HT-29 (cell line): ENCODE measurements around the gene CAMTA1. TPM values are rescaled to one million over a fixed set of nuclear protein-coding genes. Genes with fewer than 3 reads are reported as not detected.

Experiments used
- DNase-seq: peaks from one replicate; pipeline ENCODE4 v3.0.0-alpha.2; 2015; ENCODE audit warnings: low spot score
- total RNA-seq: library from RNA; depleted of rRNA; stranded (reverse); fragments of >200 nt; shearing (Covaris generic); gene quantifications from 2 replicates; pipeline ENCODE4 v1.2.3, GENCODE V29; 2014

Gene CAMTA1
- total RNA-seq, 1 experiment from 2014 or later: 62.2 TPM

DNA sequence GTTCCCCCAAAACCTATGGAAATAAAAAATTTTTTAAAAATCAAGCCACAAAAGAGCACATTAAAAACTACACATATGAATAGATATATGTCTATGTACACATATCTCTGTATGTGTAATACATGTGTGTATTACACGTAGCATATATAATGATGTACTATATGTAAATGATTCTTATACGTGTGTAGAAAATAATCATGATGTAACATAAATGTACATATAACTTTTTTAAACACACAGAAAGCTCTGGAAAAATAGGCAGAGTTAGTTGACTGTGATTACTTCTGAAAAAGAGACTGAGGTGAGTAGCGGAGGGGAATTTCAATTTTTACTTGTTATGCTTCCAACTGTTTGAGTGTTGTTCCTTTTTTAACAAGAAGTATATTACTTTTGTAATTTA lies 405.0 kb downstream of the CAMTA1 start:
- no peak for DNase-seq

DNA sequence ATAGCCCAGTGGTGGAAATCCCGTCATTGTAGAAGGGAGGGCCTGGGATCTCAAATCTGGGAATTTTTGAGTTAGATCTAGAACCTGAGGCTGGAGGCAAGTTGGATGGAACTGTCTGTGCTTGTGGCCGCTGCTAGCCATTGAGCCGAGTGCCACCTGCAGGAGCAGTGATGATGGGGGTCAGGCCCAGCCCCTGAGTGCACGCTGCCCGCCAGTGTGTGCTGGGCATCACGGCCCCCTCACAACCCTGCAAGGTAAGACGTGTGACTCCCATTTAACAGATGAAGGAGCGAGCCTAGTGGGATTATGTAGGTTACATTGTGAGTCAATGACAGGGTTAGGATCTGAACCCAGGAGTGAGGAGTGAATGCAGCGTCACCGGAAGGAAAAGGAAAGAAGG lies 407.2 kb downstream of the CAMTA1 start:
- DNase-seq: no peak

DNA sequence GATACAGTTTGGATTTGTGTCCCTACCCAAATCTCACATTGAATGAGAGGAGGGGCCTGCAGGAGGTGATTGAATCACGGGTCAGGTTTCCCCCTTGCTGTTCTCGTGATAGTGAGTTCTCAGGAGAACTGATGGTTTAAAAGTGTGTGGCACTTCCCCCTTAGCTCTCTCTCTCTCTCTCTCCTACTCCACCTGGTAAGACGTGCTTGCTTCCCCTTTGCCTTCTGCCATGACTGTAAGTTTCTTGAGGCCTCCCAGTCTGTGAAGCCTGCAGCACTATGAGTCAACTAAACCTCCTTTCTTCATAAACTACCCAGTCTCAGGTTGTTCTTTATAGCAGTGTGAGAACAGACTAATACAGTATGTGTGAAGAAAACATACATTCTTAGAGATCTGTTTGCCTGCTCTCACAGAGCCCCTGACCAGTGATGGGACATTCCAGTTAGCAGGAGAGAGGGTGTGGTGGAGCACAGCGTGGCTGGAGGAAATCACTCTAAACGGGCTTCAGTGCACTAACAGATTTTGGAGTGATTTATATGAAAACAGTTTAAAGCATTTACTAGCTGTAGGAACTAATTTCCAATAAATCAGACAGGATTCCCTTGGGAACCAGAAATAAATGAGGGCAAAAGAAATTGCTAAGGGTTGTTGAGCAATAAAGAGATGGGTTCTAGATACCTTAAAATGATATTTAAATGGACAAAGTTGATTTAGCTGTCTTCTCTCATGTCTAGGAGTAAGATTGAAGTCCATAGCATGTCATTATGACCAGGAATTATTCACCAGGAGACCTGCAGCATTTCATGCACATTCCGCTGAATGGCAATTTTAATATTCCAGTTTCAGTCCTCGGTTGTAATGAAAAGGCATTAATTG lies 411.0 kb downstream of the CAMTA1 start:
- no peak for DNase-seq

DNA sequence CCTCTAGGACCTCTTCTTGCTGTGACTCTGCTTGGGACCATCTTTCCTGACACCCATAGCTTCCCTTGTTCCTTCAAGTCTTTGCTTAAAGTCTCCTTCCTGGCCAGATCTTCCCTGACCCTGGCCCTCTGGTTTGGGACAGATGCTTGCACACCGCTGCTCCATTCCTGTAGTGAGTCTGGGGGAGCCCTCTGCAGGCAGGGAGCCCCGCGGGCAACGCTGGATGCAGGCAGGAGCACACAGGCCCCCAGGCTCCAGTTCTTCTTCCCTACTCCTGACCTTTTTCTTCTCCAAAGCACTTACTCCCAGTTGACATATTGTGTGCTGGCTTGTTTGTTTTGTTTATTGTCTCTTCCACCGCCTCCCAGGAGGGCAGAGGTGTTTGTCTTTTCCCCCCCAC lies 413.4 kb downstream of the CAMTA1 start:
- no peak for DNase-seq

DNA sequence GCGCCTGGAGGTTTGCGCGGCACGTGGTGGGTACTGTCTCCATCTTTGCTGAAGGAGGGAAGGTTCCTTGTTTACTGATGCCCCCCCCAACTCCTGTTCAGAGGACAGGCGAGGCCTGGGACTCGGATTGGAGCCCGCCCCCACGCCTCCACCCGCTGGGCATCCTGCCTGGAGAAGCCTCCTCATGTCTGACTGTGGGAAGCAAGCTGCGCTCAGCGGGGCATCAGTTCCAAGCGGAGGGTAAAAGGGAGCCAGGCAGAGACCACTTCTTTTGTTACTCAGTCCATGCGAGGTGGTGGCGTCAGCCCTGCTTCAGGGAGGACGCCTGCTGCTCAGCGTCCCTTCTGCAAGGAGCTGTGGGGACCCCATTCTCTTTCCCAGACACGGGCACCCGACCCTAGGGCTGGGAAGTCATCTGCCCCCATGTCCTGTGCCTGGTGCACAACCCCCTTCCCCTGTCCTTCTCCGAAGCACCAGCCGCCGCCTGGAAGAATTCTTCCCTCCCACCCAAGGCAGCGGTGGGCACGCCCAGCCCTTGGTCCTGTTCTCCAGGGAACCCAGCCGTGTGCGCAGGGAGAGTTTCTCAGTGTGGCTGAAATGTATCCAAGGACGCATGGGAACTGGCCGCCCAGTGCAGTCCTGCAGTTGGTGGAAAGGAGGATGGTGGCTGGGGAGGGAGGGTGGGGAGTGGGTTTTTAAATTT lies 414.0 kb downstream of the CAMTA1 start:
- DNase-seq: no peak

DNA sequence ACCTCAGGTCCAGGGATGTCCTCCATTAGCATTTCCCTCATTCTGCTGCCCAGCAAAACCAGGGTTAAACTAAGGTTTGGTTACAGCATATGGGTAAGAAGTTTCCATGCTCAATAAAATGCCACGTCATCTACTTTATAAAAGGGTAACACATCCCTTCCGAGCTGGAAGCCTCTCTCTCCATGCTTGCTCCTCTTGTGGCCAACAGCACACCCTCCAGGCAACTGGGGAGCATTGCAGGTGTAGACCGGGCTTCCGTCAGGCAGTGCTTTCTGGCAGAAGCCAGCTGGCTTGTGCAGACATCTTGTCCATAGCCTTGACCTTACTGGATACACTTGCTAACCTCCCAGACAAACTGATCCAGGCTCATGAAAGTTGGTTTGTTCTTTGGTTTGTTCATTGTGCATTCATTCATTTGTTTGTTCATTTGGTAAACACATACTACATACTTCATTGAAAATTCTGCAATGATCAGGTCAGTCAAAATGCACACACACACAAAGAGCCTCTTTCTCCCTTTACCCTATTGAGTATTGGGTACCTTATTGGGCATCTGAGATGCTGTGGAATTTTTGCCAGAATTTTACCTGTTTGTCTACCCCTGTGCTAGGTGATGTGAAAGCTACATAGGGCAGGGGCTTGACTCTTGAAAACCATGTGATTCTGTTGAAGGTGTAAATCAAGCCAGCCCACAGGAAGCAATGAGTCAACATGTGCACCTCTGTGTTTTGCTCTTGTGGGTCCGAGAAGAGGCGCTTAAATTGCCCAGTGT lies 422.8 kb downstream of the CAMTA1 start:
- peak; percentile 67 for DNase-seq

DNA sequence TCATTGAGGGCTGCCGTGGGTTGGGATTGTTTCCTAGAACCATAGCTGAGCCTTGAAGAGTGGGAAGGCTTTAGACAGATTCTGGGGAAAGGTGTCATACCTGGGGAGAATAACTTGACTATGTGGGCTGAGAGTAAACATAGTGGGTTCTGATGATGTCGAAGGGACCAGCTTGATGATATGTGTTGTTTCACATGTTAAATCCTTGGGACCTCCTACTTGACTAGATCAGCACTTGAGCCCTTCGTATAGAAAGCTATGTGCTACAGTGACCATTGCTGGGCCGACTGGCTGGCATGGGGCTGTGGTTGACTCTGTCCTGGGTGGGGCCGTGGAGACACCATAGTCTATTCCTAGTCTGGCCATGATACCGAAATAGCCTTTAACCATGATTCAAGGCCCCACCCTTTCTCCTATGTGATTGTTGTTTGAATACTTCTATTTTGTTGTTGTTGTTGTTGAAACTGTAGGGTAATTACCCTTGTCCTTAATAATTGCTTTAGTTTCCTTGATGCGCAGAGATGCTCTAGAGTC lies 423.5 kb downstream of the CAMTA1 start:
- no peak for DNase-seq

DNA sequence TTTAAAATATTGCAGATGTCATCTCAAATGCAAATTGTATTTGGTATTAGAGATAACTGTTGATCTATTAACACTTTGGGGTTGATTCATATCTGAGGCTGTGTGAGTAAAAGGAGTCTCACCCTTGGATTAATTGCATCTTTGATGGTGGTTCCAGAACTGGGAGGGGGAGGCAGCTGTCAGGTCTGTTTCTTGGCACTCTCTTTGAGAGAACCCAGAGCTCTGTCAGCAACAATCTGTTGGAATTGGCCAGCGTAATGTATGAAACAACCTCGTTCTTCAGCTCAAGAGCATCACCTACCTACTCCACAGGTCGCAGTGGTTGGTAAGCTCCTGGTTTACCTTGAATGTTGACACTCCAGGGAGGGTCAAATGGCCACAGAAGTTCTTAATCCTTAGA lies 424.1 kb downstream of the CAMTA1 start:
- DNase-seq: no peak

DNA sequence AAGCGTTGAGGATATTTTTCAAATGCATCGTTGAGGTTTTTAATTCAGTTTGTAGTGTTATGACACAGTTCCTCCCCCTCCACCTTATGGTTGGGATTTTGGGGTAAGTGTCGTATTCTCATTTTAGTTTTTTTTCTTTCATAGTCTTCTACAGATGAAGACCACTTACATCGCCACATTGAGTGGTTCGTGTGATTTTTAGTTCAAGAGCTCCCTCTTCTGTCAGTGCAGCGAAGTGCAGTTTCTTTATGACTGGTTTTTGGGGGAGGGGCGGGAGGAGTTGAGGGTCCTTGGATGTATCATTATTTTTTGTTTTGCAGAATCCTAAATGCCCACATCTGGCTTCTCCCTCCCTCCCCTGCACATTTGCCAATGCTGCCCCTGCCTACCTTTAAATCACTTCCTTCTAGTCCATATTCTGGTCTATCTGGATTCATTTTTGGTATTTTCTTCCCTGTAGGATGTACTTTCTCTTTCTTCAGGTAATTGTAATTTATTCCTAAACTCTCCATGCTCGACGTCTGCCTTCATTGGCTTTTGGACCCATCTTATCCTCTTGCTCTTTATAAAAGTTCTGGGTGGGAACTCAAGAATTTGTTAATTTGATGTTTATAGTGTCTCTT lies 433.1 kb downstream of the CAMTA1 start:
- DNase-seq: peak; percentile 66

DNA sequence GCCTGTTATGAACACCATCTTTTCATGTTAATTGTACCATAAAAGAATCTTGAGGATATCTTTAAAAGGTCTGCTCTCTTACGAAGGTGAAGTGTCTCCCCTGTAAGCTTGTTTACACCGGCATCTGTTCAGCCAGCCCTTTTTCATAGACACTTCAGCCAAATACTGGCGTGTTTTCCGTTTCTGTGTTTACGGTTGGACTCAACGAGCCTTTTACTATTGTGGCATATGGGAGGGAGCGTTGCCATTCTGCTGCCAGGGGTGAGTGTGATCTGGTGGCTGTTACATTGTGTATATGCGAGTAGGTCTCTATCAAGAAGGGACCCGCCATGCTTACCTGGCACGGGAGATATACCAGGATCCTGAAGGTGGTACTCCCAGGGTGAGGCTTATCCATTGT lies 433.8 kb downstream of the CAMTA1 start:
- DNase-seq: no peak

DNA sequence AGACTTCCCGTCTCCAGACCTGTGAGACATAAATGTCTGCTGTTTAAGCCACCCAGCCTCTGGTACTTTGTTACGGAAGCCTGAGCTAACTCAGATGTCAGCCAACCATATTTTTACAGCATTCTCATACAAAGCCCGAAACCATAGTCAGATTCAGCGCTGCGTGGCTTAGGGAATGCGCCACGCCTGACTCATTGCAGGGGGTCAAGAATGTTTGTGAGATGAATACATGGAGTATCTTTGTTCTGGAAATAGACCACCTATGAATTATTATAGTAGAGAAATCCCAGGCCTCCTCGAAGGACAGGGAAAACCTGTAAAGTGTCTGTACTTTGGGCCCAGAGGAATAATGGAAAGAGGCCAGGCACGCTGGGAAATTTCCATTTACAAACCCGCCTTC lies 434.8 kb downstream of the CAMTA1 start:
- DNase-seq: no peak

DNA sequence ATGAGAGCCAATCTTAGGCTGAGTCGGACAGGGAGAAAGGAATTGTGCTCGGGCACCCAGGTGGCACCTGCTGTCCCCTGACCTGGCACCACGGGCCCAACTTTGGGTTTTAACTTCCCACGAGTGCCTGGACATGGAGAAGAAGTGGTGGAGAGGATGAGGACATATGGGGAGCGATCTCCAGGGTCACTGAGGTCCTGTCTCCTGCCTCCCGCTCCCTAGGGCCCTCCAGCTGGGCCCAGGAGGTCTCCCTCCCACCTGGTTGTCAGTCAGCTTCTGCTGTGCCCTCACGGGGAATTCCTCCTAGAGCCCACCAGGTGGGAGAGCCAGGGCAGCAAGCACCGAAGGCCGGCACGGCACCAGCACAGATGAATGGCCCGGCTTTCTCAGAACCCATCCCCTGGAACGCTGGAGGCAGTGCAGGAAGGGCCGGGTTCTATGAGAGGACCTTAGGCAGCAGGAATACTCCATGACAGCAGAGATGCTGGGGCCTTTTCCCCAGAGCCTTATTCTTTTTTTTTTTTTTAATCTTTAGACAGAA lies 435.5 kb downstream of the CAMTA1 start:
- DNase-seq: no peak

DNA sequence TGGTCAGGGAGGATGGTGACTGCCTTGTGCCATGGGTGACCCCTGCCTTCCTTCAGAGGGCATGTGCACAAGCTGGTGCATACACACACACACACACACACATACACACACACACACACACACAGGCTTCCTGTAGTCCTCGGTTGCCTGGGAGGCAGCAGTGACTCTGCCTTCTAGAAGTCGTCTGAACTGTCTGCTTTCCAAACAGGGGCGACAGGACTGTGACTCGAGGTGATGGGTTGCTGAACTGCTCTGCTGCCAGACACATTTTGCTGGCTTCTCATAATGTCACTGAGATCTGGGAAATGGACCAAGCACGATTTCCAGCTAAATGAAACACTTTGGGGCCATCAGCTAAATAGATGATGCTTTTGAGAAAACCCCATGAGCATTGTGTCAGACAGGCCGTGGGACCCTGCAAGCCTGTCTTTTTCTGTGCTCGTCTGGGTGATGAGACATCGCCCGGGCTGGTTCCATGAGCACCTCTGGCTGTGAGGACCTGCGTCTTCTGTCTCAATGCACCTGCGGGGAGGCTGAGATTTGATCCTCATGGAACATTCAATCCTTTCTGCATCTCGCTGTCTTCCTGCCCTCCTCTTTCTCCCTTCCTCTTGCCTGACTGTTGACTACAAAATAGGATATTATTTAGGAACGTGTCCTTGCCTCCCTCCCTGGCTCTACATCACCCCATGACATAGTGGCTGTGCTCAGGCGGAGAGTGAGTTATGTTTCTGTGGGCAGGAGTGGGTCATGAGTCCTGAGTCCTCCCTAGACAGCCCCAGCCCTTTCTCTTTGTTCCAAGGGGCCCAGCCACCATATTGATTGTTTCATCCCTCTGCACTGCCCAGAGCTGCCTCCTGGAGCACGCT lies 436.8 kb downstream of the CAMTA1 start:
- no peak for DNase-seq

DNA sequence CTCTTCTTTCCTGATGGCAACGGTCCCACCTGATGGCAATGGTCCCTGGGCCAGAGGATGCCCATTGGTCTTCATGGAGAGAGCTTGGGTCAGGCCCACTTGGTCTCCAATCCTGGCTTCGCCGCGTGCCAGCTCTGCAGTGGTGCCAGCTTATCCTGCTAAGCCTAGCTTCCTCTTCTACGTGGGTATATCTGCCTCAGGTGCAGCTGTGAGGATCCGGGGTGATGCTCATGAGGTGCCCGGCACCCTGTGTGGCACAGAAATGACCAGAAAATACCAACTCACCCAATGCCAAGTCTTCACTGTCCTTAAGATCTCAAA lies 437.4 kb downstream of the CAMTA1 start:
- no peak for DNase-seq

DNA sequence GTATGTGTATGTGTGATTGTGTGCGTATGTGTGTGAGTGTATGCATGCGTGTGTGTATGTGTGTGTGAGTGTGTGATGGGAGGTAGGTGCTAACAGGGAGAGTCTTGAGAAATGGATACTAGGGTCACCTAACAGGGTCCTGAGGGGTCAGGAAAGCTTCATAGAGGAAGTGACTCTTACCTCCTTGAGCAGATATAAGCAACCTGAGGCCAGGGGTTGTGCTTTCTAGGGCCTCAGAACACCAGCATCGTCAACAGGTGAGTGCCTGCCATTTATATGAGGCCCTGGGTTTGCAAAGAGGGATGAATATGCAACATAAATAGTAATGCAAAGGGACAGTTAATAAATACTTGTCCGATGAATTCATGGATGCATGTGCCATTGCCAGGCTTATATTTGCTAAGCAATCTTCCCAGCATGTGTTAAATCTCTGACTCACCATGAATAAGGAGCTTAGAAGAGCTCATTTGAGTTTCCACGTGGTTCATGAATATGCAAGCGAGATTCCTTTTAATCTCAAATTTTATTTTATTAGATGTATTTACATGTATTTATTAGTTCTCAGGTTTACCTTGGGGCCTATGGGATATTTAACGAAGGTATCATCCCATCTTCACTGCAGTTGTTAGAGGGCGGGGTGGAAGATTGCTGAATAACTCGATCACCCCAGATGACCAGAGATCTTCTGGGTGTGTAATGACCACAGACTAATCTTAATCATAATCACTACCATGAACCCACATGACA lies 438.3 kb downstream of the CAMTA1 start:
- no peak for DNase-seq

DNA sequence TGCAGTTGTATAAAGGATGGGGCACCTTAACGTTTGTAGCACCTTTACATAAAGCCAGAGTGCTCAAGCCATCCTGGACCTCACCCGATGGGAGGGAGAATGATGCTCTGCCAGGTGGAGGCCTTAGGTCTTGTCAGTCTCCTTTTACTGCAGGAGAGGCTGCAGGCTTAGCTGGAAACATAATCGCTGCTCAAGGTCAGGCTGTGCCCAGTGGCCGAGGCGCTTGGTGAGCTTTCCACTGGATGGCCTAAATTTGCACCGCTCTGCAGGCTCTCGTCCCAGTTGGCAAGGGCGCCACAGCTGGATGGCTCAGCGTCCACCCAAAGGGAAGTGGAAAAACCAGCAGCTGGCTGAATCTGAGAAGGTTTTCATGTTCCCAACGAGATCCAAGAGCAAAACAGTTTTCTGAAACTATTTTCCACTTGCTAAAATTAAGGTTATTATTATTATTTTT lies 438.9 kb downstream of the CAMTA1 start:
- no peak for DNase-seq

DNA sequence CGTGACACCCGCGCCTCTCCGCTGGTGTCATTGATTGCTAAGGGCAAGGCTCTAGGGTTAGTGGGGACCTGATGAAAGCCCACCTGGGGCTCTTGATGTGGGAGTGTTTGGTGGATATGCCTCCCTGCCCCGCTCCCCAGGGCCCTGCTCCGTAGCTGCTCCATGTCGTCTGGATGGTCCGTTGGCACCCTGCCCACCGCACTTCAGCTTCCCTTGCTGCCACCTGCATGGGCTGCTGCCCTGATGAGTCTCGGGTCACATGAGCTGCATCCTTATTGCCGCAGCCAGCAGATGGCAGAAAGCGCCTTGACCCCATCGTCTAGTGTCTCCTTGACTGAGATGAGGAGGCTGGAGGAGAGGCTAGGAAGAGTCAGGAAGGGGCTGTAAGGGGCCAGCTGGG lies 439.4 kb downstream of the CAMTA1 start:
- DNase-seq: peak; percentile 43

DNA sequence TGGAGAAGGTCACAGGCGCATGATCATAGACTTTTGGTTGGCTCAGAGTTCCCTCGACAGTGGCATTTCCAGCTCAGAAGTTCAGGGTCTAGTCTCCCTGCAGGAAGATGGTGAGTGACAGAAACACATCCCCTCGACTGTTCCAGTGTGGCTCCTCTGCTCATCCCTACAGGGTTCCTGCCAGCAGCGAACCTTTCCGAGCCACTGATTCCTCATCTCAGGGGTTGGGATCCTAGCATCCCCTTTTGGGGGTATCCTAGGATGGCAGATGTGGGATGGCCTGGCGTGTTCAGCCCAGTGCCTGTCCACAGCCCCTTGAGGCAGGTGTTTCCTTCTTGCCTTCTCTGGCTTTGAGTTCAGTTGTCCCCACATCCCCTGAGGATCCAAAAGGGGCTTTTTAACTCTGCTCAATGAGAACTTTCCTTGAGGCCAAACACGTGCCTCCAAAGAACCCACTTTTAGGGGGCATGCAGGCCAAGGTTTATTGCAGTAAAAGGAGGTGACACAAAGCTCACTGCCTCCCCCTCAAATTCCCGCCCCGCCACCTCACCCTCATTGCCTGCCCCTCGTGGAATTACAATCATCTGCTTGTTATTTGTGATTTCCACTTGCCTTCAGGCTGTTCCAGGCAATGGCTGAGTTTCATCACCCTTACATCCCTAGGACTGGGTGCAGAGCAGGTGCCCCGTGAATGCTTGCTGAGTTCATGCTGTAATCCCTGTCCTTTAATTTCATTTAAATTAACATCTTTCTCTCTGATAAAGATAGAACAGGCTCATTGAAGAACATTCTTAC lies 440.7 kb downstream of the CAMTA1 start:
- DNase-seq: no peak

DNA sequence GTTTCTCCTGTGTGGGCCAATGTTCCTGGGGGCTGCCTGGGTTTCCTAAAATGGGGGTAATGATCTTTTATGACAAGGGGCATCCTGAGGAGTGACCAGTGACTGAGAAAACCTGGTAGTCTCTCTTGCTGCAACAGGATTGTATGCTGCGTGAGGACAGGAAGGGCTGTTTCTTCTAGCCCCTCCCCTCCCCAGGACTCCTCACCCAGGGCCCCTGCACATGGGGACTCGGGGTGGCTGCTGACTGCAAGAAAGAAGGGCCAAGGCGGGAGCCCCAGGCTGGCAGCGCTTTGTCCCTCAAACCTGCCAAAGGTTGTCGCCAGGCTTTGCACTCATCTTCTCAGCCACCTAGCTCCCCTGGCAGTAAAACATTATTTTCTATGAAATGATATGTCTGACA lies 442.4 kb downstream of the CAMTA1 start:
- DNase-seq: no peak
